DOHH2 (cell line): ENCODE measurements around the gene BTBD6.

Experiments used
- H3F3A ChIP-seq: fragments of 200-600 bp; sonication (generic), shearing (Covaris generic); 2 replicates; pipeline ENCODE4 v1.6.0; 2016; ENCODE audit warnings: antibody characterized with exemption, mild to moderate bottlenecking; ENCODE audit not compliant: control insufficient read depth, insufficient read depth
- H3K27ac ChIP-seq: fragments of 200-600 bp; sonication (generic); 2 replicates; pipeline ENCODE4 v1.5.1; 2014; ENCODE audit warnings: low read depth, mild to moderate bottlenecking, low read length, moderate library complexity
- H3K27me3 ChIP-seq: fragments of 200-600 bp; sonication (generic); 2 replicates; pipeline ENCODE4 v1.6.1; 2014; ENCODE audit warnings: mild to moderate bottlenecking, low read length, mixed read lengths; ENCODE audit not compliant: control insufficient read depth
- H3K36me3 ChIP-seq: fragments of 200-600 bp; sonication (generic); 2 replicates; pipeline ENCODE4 v1.6.1; 2014; ENCODE audit warnings: mild to moderate bottlenecking, low read length, moderate library complexity, mixed read lengths; ENCODE audit not compliant: control insufficient read depth
- H3K4me1 ChIP-seq: fragments of 200-600 bp; sonication (generic); 2 replicates; pipeline ENCODE4 v1.6.1; 2014; ENCODE audit warnings: mild to moderate bottlenecking, low read length, mixed read lengths; ENCODE audit not compliant: control insufficient read depth
- H3K4me2 ChIP-seq: fragments of 200-600 bp; sonication (generic); 2 replicates; pipeline ENCODE4 v1.6.0; 2014; ENCODE audit warnings: mild to moderate bottlenecking, low read length, moderate library complexity
- H3K4me3 ChIP-seq: fragments of 200-600 bp; sonication (generic); 2 replicates; pipeline ENCODE4 v1.5.1; 2014; ENCODE audit warnings: mild to moderate bottlenecking, low read length, mixed read lengths
- H3K79me2 ChIP-seq: fragments of 200-600 bp; sonication (generic); 2 replicates; pipeline ENCODE4 v1.6.1; 2014; ENCODE audit warnings: mild to moderate bottlenecking, low read length, mixed read lengths; ENCODE audit not compliant: control insufficient read depth
- H3K9me2 ChIP-seq: fragments of 200-600 bp; sonication (generic); replicated peaks from 2 replicates; pipeline ENCODE4 v1.6.1; 2014; ENCODE audit warnings: mild to moderate bottlenecking, low read length, mixed read lengths; ENCODE audit not compliant: control insufficient read depth
- H3K9me3 ChIP-seq: fragments of 200-600 bp; sonication (generic); 2 replicates; pipeline ENCODE4 v1.6.1; 2014; ENCODE audit warnings: antibody characterized with exemption, low read length, mixed read lengths; ENCODE audit not compliant: control insufficient read depth, insufficient read depth
- H4K20me1 ChIP-seq: fragments of 200-600 bp; sonication (generic); 2 replicates; pipeline ENCODE4 v1.6.0; 2014; ENCODE audit warnings: low read depth, mild to moderate bottlenecking, antibody characterized with exemption, low read length, moderate library complexity; ENCODE audit not compliant: control insufficient read depth, insufficient read depth
- CTCF ChIP-seq: fragments of 200-600 bp; sonication (generic); IDR thresholded peaks from one replicate; pipeline ENCODE4 v1.5.1; 2014; ENCODE audit warnings: antibody characterized with exemption, mild to moderate bottlenecking, low read depth, low read length; ENCODE audit not compliant: poor library complexity, severe bottlenecking
- EZH2phosphoT487 ChIP-seq: fragments of 200-600 bp; sonication (generic); IDR thresholded peaks from 2 replicates; pipeline ENCODE4 v1.6.1; 2017; ENCODE audit warnings: borderline replicate concordance, mild to moderate bottlenecking, antibody characterized with exemption, low read length, moderate library complexity, mixed read lengths

BTBD6 gene

GRCh38 chr14:105209091-105209490, 39.2 kb upstream of the BTBD6 start:
- H3F3A ChIP-seq, result no peaks in the 10 kb centered on the region
- no peak overlapping the region for H3K27ac ChIP-seq
- H3K9me2 ChIP-seq, result no peaks in the 10 kb centered on the region
- H3K27me3 ChIP-seq, result no peaks in the 10 kb centered on the region
- H3K4me1 ChIP-seq, result no peaks in the 10 kb centered on the region
- H3K4me2 ChIP-seq, result no peak overlapping the region
- H3K79me2 ChIP-seq, result no peaks in the 10 kb centered on the region
- no peak overlapping the region for H3K4me3 ChIP-seq
- no peaks in the 10 kb centered on the region for H3K36me3 ChIP-seq
- H3K9me3 ChIP-seq, result no peaks in the 10 kb centered on the region
- no peaks in the 10 kb centered on the region for H4K20me1 ChIP-seq
- TF ChIP-seq CTCF, result no peak
- no peak for TF ChIP-seq EZH2phosphoT487

- Histone ChIP-seq H3K4me3 (no peak overlapping the region), H3K36me3 (no peaks in the 10 kb centered on the region)
- TF ChIP-seq EZH2phosphoT487 (no peak), CTCF (no peak)
These were observed 38.7 kb upstream of the BTBD6 start for GRCh38 chr14:105209646-105210045.

GRCh38 chr14:105210266-105211025, 37.9 kb upstream of the BTBD6 start:
- H3K9me2 ChIP-seq, result no peaks in the 10 kb centered on the region
- no peaks in the 10 kb centered on the region for H3K27me3 ChIP-seq
- TF ChIP-seq CTCF, result no peak
- TF ChIP-seq EZH2phosphoT487, result no peak
- H3K4me1 ChIP-seq, result no peaks in the 10 kb centered on the region
- no peak overlapping the region for H3K27ac ChIP-seq
- no peaks in the 10 kb centered on the region for H4K20me1 ChIP-seq
- no peak overlapping the region for H3K4me2 ChIP-seq
- H3K79me2 ChIP-seq, result no peaks in the 10 kb centered on the region
- no peaks in the 10 kb centered on the region for H3K9me3 ChIP-seq
- H3K4me3 ChIP-seq, result no peak overlapping the region
- no peaks in the 10 kb centered on the region for H3K36me3 ChIP-seq
- no peaks in the 10 kb centered on the region for H3F3A ChIP-seq

More at GRCh38 chr14:105209646-105210045, 38.7 kb upstream of the BTBD6 start:
- no peak overlapping the region for H3K27ac ChIP-seq
- no peaks in the 10 kb centered on the region for H4K20me1 ChIP-seq
- no peaks in the 10 kb centered on the region for H3F3A ChIP-seq
- H3K79me2 ChIP-seq, result no peaks in the 10 kb centered on the region
- no peaks in the 10 kb centered on the region for H3K27me3 ChIP-seq
- no peaks in the 10 kb centered on the region for H3K4me1 ChIP-seq
- H3K4me2 ChIP-seq, result no peak overlapping the region
- no peaks in the 10 kb centered on the region for H3K9me2 ChIP-seq
- H3K9me3 ChIP-seq, result no peaks in the 10 kb centered on the region
